KOPT-K1 (cell line): ENCODE measurements around the gene NLRX1.
"Not testable (repeated sequence)": the region's sequence is repeated elsewhere in the genome, so short reads cannot be mapped to it uniquely, and the experiment has no call there.

ENCODE experiments used
- H3K27ac ChIP-seq: fragments of 200-600 bp; sonication (generic); 2 replicates; pipeline ENCODE4 v1.5.1; 2016; ENCODE audit warnings: antibody characterized with exemption, mild to moderate bottlenecking, low read depth, low read length; ENCODE audit not compliant: poor library complexity, severe bottlenecking
- H3K36me3 ChIP-seq: fragments of 200-600 bp; sonication (generic); 2 replicates; pipeline ENCODE4 v1.5.1; 2017; ENCODE audit warnings: antibody characterized with exemption, mild to moderate bottlenecking, low read length, moderate library complexity; ENCODE audit not compliant: insufficient read depth
- H3K9me3 ChIP-seq: fragments of 200-600 bp; sonication (generic); 2 replicates; pipeline ENCODE4 v1.5.1; 2017; ENCODE audit warnings: antibody characterized with exemption, low read length, mild to moderate bottlenecking; ENCODE audit not compliant: insufficient read depth, poor library complexity, severe bottlenecking

NLRX1 gene

DNA sequence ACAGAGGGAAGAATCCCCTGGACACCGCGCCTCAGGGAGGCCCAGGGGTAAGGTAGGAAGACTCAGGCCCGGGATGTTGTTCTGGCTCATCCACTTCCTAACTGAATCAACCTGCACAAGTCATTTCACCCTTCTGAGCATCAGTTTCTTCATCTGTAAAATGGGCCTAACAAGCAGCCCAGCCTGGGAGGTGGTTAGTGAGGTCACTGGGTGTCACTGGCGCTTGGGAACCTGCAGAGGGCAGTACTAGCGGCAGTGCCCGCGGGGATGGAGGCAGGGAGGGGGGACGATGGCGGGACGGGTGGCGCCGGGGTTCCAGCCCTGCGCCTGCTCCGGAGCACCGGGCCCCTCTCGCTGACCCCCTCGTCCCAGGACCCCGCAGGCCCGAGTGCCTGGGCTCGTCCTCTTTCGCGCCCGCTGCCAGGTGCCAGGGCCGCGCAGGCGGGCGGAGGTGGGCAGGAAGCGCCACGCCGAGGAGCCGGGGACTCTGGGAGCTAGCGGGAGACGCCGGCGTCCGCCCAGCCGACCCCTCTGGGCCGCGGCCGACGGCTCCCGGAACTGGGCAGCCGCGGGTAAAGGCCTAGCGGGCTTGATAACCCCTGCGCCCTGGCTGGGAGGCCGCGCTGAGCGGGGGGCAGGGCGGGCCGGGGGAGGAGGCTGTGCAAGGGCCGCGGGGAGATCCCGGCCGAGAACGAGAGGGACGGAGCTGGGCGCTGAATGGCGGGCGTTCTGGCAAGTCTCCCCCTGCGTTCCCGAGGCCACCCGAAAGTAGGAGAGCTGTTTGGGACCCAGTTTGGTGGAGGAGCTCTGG lies at the start of gene NLRX1:
Gene NLRX1, plus strand, starts transcription at position 255 of the 811 bp plus-strand sequence. CDS start 2,679 bp downstream, outside the sequence.
- Histone ChIP-seq H3K36me3 (peaks cover 5% of the 10 kb centered on the region; the same call in 1 of the 2 replicates), H3K27ac (peak within 1 kb of the TSS; percentile 78), H3K9me3 (no peaks in the 10 kb centered on the region)

DNA sequence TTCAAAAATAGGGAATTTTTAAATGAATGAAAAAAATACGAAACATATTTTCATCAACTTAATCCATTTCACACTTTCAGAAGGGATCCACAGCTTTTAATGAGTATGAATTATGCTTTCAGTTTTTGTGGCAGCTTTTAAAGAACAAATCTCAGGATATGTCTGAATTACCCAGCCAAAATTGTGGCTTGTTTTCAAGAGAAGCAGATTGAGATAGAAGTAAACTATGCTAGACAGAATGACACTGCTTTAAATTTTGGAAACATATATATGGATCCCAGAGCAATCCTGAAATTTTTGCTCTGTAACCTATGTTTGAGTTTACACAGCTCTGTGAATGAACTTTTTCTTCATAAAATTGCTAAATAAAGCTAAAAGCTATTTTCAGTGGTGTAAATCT lies 49.6 kb upstream of the NLRX1 start:
- Histone ChIP-seq H3K9me3 (no peaks in the 10 kb centered on the region), H3K36me3 (peaks cover 28% of the 10 kb centered on the region), H3K27ac (no peak overlapping the region)

- Histone ChIP-seq H3K27ac (peak overlapping the region; percentile 56), H3K36me3 (peaks cover 33% of the 10 kb centered on the region; the same call in 1 of the 2 replicates), H3K9me3 (no peaks in the 10 kb centered on the region)
Measured at GRCh38 chr11:119120639-119121007, 47.9 kb upstream of the NLRX1 start.

DNA sequence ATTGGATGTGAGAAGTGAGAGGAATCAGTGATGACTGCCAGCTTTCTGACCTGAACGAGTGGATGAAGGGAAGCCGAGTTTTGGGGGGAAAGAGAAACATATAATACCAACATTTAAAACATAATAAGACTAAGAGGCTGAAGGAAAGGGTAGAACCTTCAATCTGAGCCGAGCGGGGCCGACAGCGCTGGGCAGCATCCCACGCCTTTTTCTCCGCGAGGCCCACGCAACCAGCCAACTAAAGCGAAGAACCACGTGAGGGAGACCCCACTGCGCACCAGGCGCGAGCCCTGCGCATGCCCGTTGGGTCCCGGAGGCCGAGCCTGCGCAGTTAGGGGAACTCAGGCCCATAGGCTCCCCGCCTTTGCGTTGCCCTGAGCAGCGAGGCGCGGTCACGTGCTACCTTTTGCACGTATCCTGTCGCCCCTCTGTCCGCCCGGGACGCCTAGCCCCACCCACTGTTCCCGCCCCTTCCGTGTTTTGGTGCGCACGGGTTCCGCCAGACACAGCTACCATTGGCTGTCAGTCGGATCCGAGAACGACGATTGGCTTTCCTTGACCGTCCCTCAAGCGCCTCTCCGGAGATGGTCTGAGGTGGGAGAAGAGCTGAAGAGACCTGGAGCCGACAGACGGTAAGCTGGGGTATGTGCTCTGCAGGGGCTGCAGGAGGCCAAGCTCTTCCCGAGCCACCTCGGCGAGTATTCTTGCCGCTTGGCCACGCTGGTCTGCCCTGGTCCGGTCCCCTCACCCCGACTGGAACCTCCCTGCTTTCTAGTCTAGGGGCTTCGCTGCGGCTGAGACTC lies 47.3 kb upstream of the NLRX1 start, which contains the start of gene HINFP:
Gene HINFP, plus strand, starts transcription at position 573 of the 803 bp plus-strand sequence. CDS start 5,365 bp downstream, outside the sequence.
- peaks cover 34% of the 10 kb centered on the region; the same call in 1 of the 2 replicates for H3K36me3 ChIP-seq
- H3K9me3 ChIP-seq, result no peaks in the 10 kb centered on the region
- peak within 1 kb of the TSS; percentile 64 for H3K27ac ChIP-seq

DNA sequence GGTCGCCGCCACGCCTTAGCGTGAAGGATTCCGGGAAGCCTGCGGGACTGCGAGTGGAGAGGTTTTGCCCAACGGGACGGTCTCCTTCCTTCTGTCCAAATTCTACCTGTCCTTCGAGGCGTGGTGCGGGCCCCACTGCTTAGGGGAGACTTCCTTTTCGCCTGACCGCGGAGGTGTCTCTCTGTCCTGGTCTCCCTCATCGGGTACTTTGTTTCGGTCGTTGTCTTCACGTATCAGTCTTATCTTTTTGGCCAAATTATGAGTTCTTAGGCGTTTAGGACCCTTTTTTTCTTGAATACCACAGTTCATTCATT lies 46.8 kb upstream of the NLRX1 start:
- no peaks in the 10 kb centered on the region for H3K9me3 ChIP-seq
- peak overlapping the region; percentile 64 for H3K27ac ChIP-seq
- H3K36me3 ChIP-seq, result peaks cover 34% of the 10 kb centered on the region; the same call in 1 of the 2 replicates

DNA sequence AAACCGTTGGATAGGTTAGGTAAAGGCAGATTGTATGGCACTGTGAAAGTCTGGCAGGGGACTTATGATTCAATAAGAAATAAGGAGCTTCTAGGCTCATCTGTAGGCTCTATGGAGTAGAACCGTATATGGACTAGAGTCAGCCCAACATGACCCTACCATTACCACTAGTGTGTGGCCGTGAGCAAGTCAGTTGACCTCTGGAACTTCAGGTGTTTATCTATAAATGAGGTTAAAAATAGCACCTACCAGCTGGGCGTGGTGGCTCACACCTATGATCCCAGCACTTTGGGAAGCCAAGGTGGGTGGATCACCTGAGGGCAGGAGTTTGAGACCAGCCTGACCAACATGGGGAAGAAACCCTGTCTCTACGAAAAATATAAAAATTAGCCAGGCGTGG lies 42.7 kb upstream of the NLRX1 start:
- H3K9me3 ChIP-seq, result no peaks in the 10 kb centered on the region
- peaks cover 48% of the 10 kb centered on the region for H3K36me3 ChIP-seq
- no peak overlapping the region for H3K27ac ChIP-seq

GRCh38 chr11:119126675-119127268 lies 41.8 kb upstream of the NLRX1 start:
- no peaks in the 10 kb centered on the region for H3K9me3 ChIP-seq
- H3K36me3 ChIP-seq, result peaks cover 57% of the 10 kb centered on the region
- H3K27ac ChIP-seq, result no peak overlapping the region

DNA sequence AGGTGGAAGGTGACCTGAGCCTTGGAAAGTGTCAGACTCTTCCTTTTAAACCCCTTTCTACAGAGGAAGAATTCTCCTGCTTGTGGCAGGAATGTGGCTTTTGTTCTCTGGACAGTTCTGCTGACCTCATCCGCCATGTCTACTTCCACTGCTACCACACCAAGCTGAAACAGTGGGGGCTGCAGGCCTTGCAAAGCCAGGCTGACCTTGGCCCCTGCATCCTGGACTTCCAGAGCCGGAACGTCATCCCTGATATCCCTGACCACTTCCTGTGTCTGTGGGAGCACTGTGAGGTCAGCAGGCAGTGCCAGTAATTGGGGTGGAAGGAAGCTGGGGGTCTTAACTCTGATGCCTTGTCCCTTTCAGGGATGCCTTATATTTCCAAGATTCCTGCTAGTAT lies 37.9 kb upstream of the NLRX1 start:
- Histone ChIP-seq H3K27ac (no peak overlapping the region), H3K9me3 (no peaks in the 10 kb centered on the region), H3K36me3 (peaks cover 73% of the 10 kb centered on the region)

DNA sequence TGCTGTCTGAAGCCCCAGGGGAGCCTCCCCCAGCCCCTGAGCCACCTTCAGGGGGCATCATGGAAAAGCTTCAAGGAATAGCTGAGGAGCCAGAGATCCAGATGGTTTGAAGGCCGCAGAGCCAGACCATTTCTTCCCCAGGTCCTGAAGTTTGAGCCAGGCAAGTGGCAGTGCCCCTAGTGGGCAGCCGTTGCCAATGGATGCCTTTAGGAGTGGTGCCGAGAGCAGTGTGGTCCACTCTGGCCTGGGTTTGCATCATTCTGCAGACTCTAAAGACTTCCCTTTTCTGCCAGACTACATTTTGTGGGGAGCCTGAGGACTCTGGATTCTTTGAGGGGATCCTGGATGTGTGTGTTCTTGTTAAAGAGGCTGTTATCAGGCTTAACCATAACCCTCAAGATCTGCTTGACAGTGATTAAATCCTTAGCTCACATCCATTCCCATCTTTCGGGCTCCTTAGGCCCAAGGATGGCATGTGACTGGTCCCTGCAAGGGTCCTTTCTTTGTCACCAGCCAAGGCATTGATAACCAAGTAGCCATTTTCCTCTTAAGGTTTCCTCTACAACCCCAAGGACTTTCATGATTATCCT lies 34.0 kb upstream of the NLRX1 start:
- peaks cover 56% of the 10 kb centered on the region for H3K36me3 ChIP-seq
- no peak overlapping the region for H3K27ac ChIP-seq
- H3K9me3 ChIP-seq, result no peaks in the 10 kb centered on the region

- not testable (repeated sequence) for H3K36me3 ChIP-seq, H3K27ac ChIP-seq, H3K9me3 ChIP-seq
Measured at GRCh38 chr11:119139276-119139675, 29.2 kb upstream of the NLRX1 start.

- Histone ChIP-seq H3K9me3 (no peaks in the 10 kb centered on the region), H3K27ac (no peak overlapping the region), H3K36me3 (no peaks in the 10 kb centered on the region)
Measured at GRCh38 chr11:119144825-119145486, 23.6 kb upstream of the NLRX1 start.

GRCh38 chr11:119145551-119145950 lies 23.0 kb upstream of the NLRX1 start:
- Histone ChIP-seq H3K27ac (no peak overlapping the region), H3K36me3 (no peaks in the 10 kb centered on the region)

GRCh38 chr11:119147604-119148333 lies 20.8 kb upstream of the NLRX1 start:
- no peaks in the 10 kb centered on the region for H3K36me3 ChIP-seq
- H3K27ac ChIP-seq, result peak overlapping the region; percentile 10

More at GRCh38 chr11:119145551-119145950, 23.0 kb upstream of the NLRX1 start:
- H3K9me3 ChIP-seq, result no peaks in the 10 kb centered on the region

GRCh38 chr11:119148720-119149017 lies 19.9 kb upstream of the NLRX1 start:
- Histone ChIP-seq H3K36me3 (no peaks in the 10 kb centered on the region), H3K27ac (peak overlapping the region; percentile 0), H3K9me3 (no peaks in the 10 kb centered on the region)

More at GRCh38 chr11:119147604-119148333, 20.8 kb upstream of the NLRX1 start:
- H3K9me3 ChIP-seq, result no peaks in the 10 kb centered on the region
